ENCODE measurements around the gene DCAF11. TPM values are rescaled to one million over a fixed set of nuclear protein-coding genes. Genes with fewer than 3 reads are reported as not detected.

The DCAF11 gene
- total and polyA plus RNA-seq, 2 donors (not counting 1 experiment from before 2014, with no cell fraction given), result 64.5 to 96.3 TPM

- no peak overlapping the region for H3K27ac ChIP-seq (ENCODE audit: low read length in 2 of 2)
- ATAC-seq (ENCODE audit: low read depth), result no peak
- H3K27me3 ChIP-seq (replicated peaks in 1 of 4; ENCODE audit: control extremely low read depth in 1 of 4, control insufficient read depth in 3 of 4, insufficient read depth in 4 of 4, low read length in 3 of 4), result no peaks in the 10 kb centered on the region
- DNase-seq, result no peak
- Mint-ChIP-seq H3K9me3 (ENCODE audit: insufficient read depth) (no peaks in the 10 kb centered on the region), H3K27me3 (no peaks in the 10 kb centered on the region), H3K27ac (peak overlapping the region; percentile 43), H3K4me3 (no peak overlapping the region), H3K4me1 (peaks cover 23% of the 10 kb centered on the region)
- peaks cover 18 to 21% of the 10 kb centered on the region in 2 donors for H3K4me1 ChIP-seq (ENCODE audit: control insufficient read depth in 2 of 2, insufficient read depth in 2 of 2, low read length in 2 of 2)
- ChIA-PET CTCF (interaction anchor here (3.3 to 8.0 kb wide), 3 partner anchors 10 to 25 kb away, joined by 17 to 96 read pairs (median 75); partner anchors contain the start of gene PCK2), POLR2A (interaction anchor here (0.6 to 1.0 kb wide), 2 partner anchors 12 to 32 kb away, joined by 3 read pairs; partner anchors contain the start of gene CARMIL3)
- WGBS (ENCODE audit: insufficient coverage), result 100% methylated on average over 1 of the region's 3 CpGs
- H4K20me1 ChIP-seq (ENCODE audit: control insufficient read depth, insufficient read depth, low read length, poor library complexity, severe bottlenecking), result no peaks in the 10 kb centered on the region
- no peak overlapping the region for H2AFZ ChIP-seq (ENCODE audit: insufficient read depth, low read depth, low read length, poor library complexity, severe bottlenecking)
- no peak overlapping the region for H3K4me3 ChIP-seq (ENCODE audit: control extremely low read depth in 1 of 5, extremely low read depth in 1 of 5, insufficient read depth in 1 of 5, low read depth in 2 of 5, low read length in 4 of 5)
- H3K4me2 ChIP-seq (replicated peaks; ENCODE audit: low read depth, low read length, poor library complexity, severe bottlenecking), result no peak overlapping the region
- H3K79me2 ChIP-seq (ENCODE audit: control insufficient read depth, insufficient read depth, low read length), result peaks cover 2% of the 10 kb centered on the region
- H3K36me3 ChIP-seq (replicated peaks in 1 of 2; ENCODE audit: control extremely low read depth in 1 of 2, control insufficient read depth in 1 of 2, extremely low read depth in 1 of 2, insufficient read depth in 2 of 2, low read length in 1 of 2), result no peaks in the 10 kb centered on the region
- no peak overlapping the region for H3K9ac ChIP-seq (ENCODE audit: low read length)
- no peaks in the 10 kb centered on the region for H3K9me3 ChIP-seq (ENCODE audit: control extremely low read depth in 1 of 3, control insufficient read depth in 2 of 3, insufficient read depth in 1 of 3, low read length in 2 of 3)
- TF ChIP-seq CTCF (IDR thresholded peaks at IDR 0.05) (no peak), EZH2 (IDR thresholded peaks at IDR 0.05; ENCODE audit: borderline replicate concordance, insufficient read depth, low read depth, low read length, poor library complexity, severe bottlenecking) (no peak)
- intact Hi-C loops (cut with micrococcal nuclease), result no loop called here
Measured at GRCh38 chr14:24083462-24083861, 31.1 kb upstream of the DCAF11 start.

GRCh38 chr14:24084440-24084839, 30.1 kb upstream of the DCAF11 start:
- peaks cover 18 to 21% of the 10 kb centered on the region in 2 donors for H3K4me1 ChIP-seq (ENCODE audit: control insufficient read depth in 2 of 2, insufficient read depth in 2 of 2, low read length in 2 of 2)
- H2AFZ ChIP-seq (ENCODE audit: insufficient read depth, low read depth, low read length, poor library complexity, severe bottlenecking), result no peak overlapping the region
- WGBS (ENCODE audit: insufficient coverage), result 100% methylated on average over 2 of the region's 2 CpGs
- intact Hi-C loops (cut with micrococcal nuclease), result no loop called here
- Mint-ChIP-seq H3K27ac (no peak overlapping the region), H3K9me3 (ENCODE audit: insufficient read depth) (no peaks in the 10 kb centered on the region), H3K27me3 (no peaks in the 10 kb centered on the region), H3K4me3 (no peak overlapping the region), H3K4me1 (peaks cover 21% of the 10 kb centered on the region)
- no peak for TF ChIP-seq CTCF (IDR thresholded peaks at IDR 0.05)
- TF ChIP-seq EZH2 (IDR thresholded peaks at IDR 0.05; ENCODE audit: borderline replicate concordance, insufficient read depth, low read depth, low read length, poor library complexity, severe bottlenecking), result no peak
- DNase-seq (no peak), ATAC-seq (ENCODE audit: low read depth) (no peak)
- H3K9me3 ChIP-seq (ENCODE audit: control extremely low read depth in 1 of 3, control insufficient read depth in 2 of 3, insufficient read depth in 1 of 3, low read length in 2 of 3), result no peaks in the 10 kb centered on the region
- no peaks in the 10 kb centered on the region for H4K20me1 ChIP-seq (ENCODE audit: control insufficient read depth, insufficient read depth, low read length, poor library complexity, severe bottlenecking)
- no peak overlapping the region for H3K4me2 ChIP-seq (replicated peaks; ENCODE audit: low read depth, low read length, poor library complexity, severe bottlenecking)
- no peak overlapping the region for H3K4me3 ChIP-seq (ENCODE audit: control extremely low read depth in 1 of 5, extremely low read depth in 1 of 5, insufficient read depth in 1 of 5, low read depth in 2 of 5, low read length in 4 of 5)
- no peaks in the 10 kb centered on the region for H3K27me3 ChIP-seq (replicated peaks in 1 of 4; ENCODE audit: control extremely low read depth in 1 of 4, control insufficient read depth in 3 of 4, insufficient read depth in 4 of 4, low read length in 3 of 4)
- H3K27ac ChIP-seq (ENCODE audit: low read length in 2 of 2), result no peak overlapping the region
- ChIA-PET POLR2A (no interaction called here), CTCF (interaction anchor here (1.2 to 8.0 kb wide), 3 partner anchors 24 to 29 kb away, joined by 3 to 75 read pairs (median 17); no protein-coding TSS in a partner anchor)
- H3K79me2 ChIP-seq (ENCODE audit: control insufficient read depth, insufficient read depth, low read length), result peaks cover 4% of the 10 kb centered on the region
- H3K9ac ChIP-seq (ENCODE audit: low read length), result no peak overlapping the region
- no peaks in the 10 kb centered on the region for H3K36me3 ChIP-seq (replicated peaks in 1 of 2; ENCODE audit: control extremely low read depth in 1 of 2, control insufficient read depth in 1 of 2, extremely low read depth in 1 of 2, insufficient read depth in 2 of 2, low read length in 1 of 2)
